ENCODE results near the gene ECI2. TPM values are rescaled to one million over a fixed set of nuclear protein-coding genes. Genes with fewer than 3 reads are reported as not detected.
"Not testable (repeated sequence)": the region's sequence is repeated elsewhere in the genome, so short reads cannot be mapped to it uniquely, and the experiment has no call there.

ECI2 gene
- total RNA-seq, 3 donors from 2014 or later: 12.5 to 14.2 (median 13.2) TPM

DNA sequence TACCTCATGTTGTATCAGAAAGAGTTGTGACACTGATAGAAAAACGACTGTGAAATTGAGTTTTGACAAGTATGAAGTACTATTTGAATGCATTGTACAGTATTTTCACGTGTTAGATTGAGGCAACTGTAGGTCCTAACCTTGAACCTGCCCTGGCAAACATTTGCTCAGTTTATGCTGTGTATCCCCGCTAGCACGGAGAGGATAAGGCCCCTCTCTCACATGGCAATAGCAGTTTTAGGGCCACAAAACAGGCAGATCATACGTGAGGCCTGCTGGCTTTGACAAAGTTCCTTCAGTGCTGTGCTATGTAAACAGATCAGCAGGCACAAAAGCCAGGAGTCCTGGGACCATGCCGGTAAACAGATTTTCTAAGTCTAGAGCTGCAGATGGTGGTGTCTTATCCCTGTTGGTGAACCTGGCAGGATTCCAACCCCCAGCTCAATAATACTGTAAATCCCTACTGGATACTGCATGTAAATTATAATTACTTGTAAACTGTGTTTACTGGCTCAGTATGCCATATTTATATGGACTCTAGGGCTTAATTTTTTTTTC is 32.6 kb downstream of the ECI2 start:
- H3K9me3 Mint-ChIP-seq: no peaks in the 10 kb centered on the region

DNA sequence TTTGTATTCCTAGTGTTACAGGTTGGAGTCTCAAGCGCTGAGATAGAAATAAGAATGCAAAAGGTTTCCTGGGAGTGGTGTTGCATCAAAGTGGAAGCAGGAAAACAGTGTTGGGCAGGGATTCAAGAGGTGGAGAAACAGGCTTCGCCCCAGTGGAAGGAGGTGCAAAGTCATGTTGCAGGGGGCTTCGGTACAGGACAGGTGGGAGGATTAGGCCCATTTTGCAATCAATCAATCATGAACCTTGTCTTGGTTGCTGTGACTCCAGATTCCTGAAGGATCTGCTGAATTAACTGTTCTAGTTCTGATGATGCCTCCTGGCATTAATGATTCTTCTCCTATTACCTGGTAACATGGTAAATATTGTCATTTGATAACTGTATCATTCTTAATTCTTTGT is 34.1 kb downstream of the ECI2 start:
- no peak for DNase-seq
- ATAC-seq: no peak
- Mint-ChIP-seq H3K9me3 (no peaks in the 10 kb centered on the region), H3K4me3 (no peak overlapping the region), H3K27me3 (ENCODE audit: low read depth) (peaks cover 2% of the 10 kb centered on the region), H3K36me3 (ENCODE audit: insufficient read depth) (no peaks in the 10 kb centered on the region), H3K4me1 (ENCODE audit: low read depth) (no peaks in the 10 kb centered on the region)

More for the DNA sequence above, 32.6 kb downstream of the ECI2 start:
- Mint-ChIP-seq H3K27me3 (ENCODE audit: low read depth) (peaks cover 2% of the 10 kb centered on the region), H3K4me1 (ENCODE audit: low read depth) (no peaks in the 10 kb centered on the region), H3K4me3 (no peak overlapping the region), H3K36me3 (ENCODE audit: insufficient read depth) (no peaks in the 10 kb centered on the region)
- no peak for ATAC-seq
- no peak for DNase-seq

DNA sequence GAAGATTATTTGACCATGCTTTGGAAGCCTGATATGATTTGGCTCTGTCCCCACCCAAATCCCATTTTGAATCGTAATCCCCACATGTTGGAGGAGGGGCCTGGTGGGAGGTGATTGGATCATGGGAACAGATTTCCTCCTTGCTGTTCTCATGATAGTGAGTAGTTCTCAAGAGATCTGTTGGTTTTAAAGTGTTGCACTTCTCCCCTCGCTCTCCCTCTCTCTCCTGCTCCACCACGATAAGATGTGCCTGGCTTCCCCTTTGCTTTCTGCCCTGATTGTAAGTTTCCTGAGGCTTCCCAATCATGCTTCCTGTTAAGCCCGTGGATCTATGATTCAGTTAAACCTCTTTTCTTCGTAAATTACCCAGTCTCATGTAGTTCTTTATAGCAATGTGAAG is 34.7 kb downstream of the ECI2 start:
- no peak for DNase-seq
- ATAC-seq: no peak
- H3K36me3 Mint-ChIP-seq (ENCODE audit: insufficient read depth): no peaks in the 10 kb centered on the region
- H3K9me3 Mint-ChIP-seq: no peaks in the 10 kb centered on the region
- no peak overlapping the region for H3K4me3 Mint-ChIP-seq
- H3K27me3 Mint-ChIP-seq (ENCODE audit: low read depth): peaks cover 2% of the 10 kb centered on the region
- no peaks in the 10 kb centered on the region for H3K4me1 Mint-ChIP-seq (ENCODE audit: low read depth)

DNA sequence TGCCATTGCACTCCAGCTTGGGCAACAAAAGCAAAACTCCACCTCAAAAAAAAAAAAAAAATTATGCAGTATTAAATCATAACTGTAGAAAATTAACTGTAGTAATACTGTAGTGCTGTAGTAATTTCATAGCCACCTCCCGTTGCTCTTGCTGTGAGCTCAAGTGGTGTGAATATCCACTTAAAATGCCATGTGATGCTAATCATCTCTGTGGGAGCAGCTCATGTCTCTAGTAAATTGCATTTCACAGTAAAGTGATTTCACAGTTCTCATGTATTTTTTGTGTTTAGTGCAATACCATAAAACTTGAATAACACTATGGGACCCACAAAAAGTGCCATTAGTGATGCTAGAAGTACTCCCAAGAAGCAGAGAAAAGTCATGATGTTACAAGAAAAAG is 42.1 kb downstream of the ECI2 start:
- H3K4me1 Mint-ChIP-seq (ENCODE audit: low read depth): no peaks in the 10 kb centered on the region
- H3K27me3 Mint-ChIP-seq (ENCODE audit: low read depth): no peaks in the 10 kb centered on the region
- ATAC-seq: no peak
- H3K4me3 Mint-ChIP-seq: no peak overlapping the region
- no peaks in the 10 kb centered on the region for H3K36me3 Mint-ChIP-seq (ENCODE audit: insufficient read depth)
- no peaks in the 10 kb centered on the region for H3K9me3 Mint-ChIP-seq
- no peak for DNase-seq

DNA sequence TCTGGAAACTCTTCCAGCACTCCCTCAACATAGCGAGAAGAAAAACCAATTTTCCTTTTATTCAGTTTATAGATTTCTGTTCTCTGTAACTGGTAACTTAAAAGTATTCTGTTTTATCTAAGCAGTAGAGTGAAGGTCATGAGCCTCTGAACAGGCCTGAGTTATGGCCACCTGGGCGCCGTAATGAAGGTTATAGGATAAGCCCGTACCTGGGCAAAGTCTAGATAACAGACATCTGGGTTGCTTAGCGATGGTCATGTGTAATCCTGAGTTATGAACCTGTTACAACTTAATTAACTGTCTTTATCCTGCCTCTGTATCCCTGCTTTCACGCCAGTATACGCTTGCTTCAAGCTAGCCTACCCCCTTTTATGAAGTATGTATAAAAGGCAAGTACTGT is 43.4 kb downstream of the ECI2 start:
- ATAC-seq (no peak), DNase-seq (no peak)
- H3K27me3 Mint-ChIP-seq (ENCODE audit: low read depth): no peaks in the 10 kb centered on the region
- H3K9me3 Mint-ChIP-seq: no peaks in the 10 kb centered on the region
- no peaks in the 10 kb centered on the region for H3K36me3 Mint-ChIP-seq (ENCODE audit: insufficient read depth)
- no peaks in the 10 kb centered on the region for H3K4me1 Mint-ChIP-seq (ENCODE audit: low read depth)
- H3K4me3 Mint-ChIP-seq: no peak overlapping the region

DNA sequence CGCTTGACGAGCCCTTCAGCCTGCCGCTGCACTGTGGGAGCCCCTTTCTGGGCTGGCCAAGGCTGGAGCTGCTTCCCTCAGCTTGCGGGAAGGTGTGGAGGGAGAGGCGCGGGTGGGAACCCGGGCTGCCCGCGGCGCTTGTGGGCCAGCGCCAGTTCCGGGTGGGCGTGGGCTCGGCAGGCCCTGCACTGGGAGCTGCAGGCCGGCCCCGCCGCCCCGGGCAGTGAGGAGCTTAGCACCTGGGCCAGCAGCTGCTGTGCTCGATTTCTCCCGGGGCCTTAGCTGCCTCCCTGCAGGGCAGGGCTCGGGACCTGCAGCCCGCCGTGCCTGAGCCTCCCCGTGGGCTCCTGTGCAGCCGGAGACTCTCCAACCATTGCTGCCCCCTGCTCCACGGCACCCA is 45.3 kb downstream of the ECI2 start:
- not testable (repeated sequence) for H3K4me1 Mint-ChIP-seq (ENCODE audit: low read depth); DNase-seq; H3K4me3 Mint-ChIP-seq; H3K9me3 Mint-ChIP-seq; ATAC-seq; H3K27me3 Mint-ChIP-seq (ENCODE audit: low read depth); H3K36me3 Mint-ChIP-seq (ENCODE audit: insufficient read depth)

DNA sequence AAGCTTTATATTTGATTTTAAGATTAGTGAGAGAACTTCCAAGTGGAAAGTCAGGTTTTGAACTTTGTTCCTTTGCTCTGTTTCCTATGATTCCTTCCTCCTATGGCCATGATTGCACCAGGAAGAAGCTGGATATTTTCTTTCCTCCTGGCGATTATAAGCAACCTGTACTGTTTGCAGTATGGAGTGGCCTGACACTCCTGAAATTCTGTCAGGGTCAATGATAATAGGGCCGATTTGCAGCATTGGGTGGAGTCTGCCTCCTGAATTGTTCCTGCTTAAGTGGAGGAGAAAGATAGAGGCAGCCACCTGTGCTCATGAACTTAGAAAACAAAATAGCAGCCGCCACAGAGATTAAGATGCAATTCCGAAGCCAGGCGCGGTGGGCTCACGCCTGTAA is 46.7 kb downstream of the ECI2 start:
- DNase-seq (no peak), ATAC-seq (no peak)
- no peaks in the 10 kb centered on the region for H3K27me3 Mint-ChIP-seq (ENCODE audit: low read depth)
- no peaks in the 10 kb centered on the region for H3K36me3 Mint-ChIP-seq (ENCODE audit: insufficient read depth)
- H3K9me3 Mint-ChIP-seq: no peaks in the 10 kb centered on the region
- no peaks in the 10 kb centered on the region for H3K4me1 Mint-ChIP-seq (ENCODE audit: low read depth)
- no peak overlapping the region for H3K4me3 Mint-ChIP-seq

DNA sequence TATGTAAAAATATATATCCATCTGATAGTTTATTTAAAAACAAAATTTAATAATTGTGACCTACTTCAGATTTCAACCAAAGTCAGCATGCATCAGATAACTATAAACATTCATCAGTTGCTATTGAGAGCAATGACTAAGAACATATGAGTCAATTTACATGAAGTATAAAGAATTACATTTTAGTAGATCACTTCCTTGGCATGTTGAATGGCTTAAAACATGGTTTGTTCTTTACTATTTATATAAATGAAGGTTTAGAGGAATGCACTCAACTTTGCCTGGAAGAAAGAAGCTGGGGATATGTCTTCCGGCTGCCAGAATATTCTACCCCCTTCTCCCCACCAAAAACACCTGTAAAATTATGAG is 50.1 kb downstream of the ECI2 start:
- DNase-seq (no peak), ATAC-seq (no peak)
- H3K27me3 Mint-ChIP-seq (ENCODE audit: low read depth): no peaks in the 10 kb centered on the region
- no peaks in the 10 kb centered on the region for H3K4me1 Mint-ChIP-seq (ENCODE audit: low read depth)
- H3K36me3 Mint-ChIP-seq (ENCODE audit: insufficient read depth): no peaks in the 10 kb centered on the region
- no peak overlapping the region for H3K4me3 Mint-ChIP-seq
- H3K9me3 Mint-ChIP-seq: no peaks in the 10 kb centered on the region

DNA sequence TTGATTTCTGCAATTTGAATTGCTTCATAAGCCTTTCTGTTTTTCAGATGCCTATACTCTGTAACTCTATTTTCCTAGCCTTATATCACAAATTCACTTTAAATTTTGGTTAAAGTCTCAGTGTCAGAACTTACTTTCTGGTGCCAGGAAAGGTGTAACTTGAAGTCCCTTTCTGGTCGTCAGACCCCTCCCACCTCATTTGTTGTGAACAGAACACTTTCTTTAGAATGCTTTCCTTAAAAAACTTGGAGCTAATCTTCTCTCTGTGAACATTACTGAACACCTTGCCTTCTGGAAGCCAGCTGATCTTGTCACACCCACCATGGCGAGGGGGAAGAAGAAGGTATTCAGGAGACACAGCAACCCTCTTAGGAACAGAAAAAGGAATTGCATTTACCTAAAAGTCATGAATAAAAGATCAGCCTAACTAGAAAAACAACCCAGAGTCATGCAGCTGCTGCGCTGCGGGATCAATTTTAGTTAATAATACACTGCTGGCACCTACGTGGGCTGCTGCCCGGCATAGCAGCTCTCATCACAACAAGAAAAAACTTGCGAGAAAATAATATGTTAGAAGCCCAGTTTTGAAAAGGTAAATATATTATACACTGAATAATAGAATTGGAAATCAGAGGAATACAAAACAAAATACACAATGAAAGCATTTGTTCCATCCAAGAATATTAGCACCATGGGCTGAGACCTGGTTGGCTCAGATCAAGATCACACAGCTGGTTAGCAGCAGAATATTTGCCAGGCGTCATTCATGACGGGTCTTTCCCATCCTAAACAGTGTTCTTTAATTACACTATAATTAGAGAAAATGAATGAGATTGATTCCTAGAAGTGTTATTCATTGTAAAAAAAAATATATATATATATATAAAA is 50.7 kb downstream of the ECI2 start:
- Mint-ChIP-seq H3K36me3 (ENCODE audit: insufficient read depth) (no peaks in the 10 kb centered on the region), H3K9me3 (no peaks in the 10 kb centered on the region), H3K27me3 (ENCODE audit: low read depth) (peaks cover 3% of the 10 kb centered on the region), H3K4me1 (ENCODE audit: low read depth) (no peaks in the 10 kb centered on the region), H3K4me3 (no peak overlapping the region)
- DNase-seq (no peak), ATAC-seq (no peak)

DNA sequence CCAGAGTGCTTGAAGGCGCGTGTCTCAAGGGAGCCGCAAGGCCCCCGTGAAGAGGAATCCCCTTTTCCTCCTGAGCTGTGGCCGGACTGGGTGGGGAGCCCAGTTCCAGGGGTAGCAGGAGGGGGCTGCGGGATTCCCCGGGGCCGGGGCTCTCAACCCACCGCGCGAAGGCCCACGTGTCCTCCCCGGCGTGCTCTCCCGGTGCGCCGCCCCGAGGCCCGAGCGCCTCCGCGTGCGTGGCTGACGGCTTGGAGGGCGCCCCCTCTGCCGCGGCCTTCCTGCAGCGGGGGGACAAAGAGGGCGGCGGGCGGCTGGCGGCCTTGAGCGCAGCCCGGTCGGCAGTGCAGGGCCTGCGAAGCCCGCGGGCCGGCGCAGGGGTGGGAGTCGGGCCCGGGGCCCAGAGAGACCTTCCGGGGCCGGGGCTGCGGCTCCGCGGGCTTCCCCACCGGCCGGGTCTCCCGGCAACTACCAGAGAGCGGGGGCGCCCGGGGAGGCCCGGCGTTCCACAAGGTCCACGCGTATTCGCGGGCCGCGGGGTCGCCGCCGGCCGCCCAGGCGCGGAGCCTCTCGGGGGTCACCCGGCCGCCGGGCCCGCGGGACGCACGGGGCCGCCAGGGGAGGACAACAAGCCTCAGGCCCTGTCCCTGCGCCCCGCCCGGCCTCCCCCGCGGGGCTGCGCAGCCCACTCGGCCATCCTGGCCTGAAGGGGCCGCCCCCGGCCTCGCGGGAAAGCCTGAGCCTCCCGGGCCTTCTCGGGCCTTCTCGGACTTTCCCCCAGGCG is 56.5 kb downstream of the ECI2 start, which contains the start of gene FAM217A:
FAM217A (minus strand) TSS at position 447 of the 781 bp plus-strand sequence. CDS start 1,723 bp downstream, outside the sequence.
- H3K4me1 Mint-ChIP-seq (ENCODE audit: low read depth): no peaks in the 10 kb centered on the region
- ATAC-seq (no peak), DNase-seq (no peak)
- H3K9me3 Mint-ChIP-seq: no peaks in the 10 kb centered on the region
- no peaks in the 10 kb centered on the region for H3K36me3 Mint-ChIP-seq (ENCODE audit: insufficient read depth)
- H3K27me3 Mint-ChIP-seq (ENCODE audit: low read depth): peaks cover 19% of the 10 kb centered on the region
- H3K4me3 Mint-ChIP-seq: no peak within 1 kb of the TSS

DNA sequence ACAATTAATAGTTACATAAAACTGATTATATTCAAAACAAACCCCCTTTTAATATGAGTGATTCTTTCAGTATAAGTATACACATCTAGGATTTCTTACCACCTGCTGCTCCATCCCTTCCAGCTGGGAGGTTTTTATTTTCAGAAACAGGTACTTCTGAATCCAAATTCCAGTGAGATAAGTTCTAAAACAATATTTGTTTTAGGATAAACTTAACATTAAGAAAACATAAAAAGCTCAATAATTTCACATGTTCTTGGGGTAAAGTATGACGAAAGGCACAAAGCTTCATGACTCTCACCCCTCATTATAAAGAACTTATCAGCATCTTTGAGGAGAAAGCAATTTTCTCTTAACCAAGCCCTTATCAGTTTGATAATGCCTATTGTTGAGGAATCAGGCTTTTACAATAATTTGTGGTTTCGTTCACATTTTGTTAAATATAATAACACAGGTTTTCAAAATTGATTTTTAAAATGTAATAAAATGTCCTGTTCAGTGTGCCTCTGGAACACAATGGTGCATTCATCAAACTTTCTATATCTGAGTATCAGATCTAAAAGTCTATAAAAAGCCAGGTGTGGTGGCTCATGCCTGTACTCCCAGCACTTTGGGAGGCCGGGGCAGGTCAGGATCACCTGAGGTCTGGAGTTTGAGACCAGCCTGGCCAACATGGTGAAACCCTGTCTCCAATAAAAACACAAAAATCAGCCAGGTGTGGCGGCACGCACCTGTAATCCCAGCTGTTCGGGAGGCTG is 60.7 kb downstream of the ECI2 start:
- Mint-ChIP-seq H3K27me3 (ENCODE audit: low read depth) (peaks cover 16% of the 10 kb centered on the region), H3K4me1 (ENCODE audit: low read depth) (no peaks in the 10 kb centered on the region), H3K4me3 (no peak overlapping the region), H3K36me3 (ENCODE audit: insufficient read depth) (no peaks in the 10 kb centered on the region), H3K9me3 (no peaks in the 10 kb centered on the region)
- ATAC-seq: no peak
- DNase-seq: no peak

DNA sequence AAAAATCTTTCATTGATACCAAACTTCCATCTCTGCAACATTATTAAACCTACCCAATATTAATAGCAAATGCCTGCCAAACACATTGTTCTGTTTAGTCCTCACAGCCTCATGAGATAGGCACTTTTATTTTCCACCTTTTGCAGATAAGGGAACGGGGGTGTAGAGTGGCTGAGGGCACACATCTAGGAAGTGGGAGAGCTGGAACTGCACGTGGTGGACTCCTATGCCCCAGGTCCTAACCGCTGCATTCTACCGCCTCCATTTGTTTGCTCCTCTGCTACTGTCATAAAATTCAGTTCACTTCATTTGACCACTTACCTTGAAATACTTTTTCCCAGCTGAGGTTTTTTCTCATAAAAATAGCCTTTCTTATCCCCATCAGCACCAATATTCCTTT is 64.0 kb downstream of the ECI2 start:
- H3K36me3 Mint-ChIP-seq (ENCODE audit: insufficient read depth): no peaks in the 10 kb centered on the region
- H3K9me3 Mint-ChIP-seq: no peaks in the 10 kb centered on the region
- no peak overlapping the region for H3K4me3 Mint-ChIP-seq
- no peaks in the 10 kb centered on the region for H3K27me3 Mint-ChIP-seq (ENCODE audit: low read depth)
- no peak for ATAC-seq
- no peak for DNase-seq
- H3K4me1 Mint-ChIP-seq (ENCODE audit: low read depth): no peaks in the 10 kb centered on the region

DNA sequence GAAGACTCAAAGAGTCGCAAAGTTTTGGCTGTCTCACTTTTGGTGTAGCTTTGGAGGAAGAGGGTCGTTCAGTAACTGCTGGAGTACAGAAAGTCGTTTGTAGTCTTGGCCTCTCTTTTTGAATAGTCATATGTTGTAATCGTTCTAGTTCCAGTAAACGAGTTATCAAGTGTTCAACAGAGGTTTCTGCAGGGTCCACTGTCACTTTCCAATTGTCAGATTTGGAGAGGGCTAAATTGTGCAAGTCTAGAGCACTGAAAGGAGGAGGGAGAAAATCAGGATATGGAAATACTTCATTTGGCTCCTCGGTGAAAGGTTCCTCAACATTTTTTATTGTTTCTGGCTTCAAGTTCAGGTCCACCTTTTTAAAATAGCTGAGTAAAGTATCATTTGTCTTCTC is 66.2 kb downstream of the ECI2 start:
- ATAC-seq (no peak), DNase-seq (no peak)
- no peak overlapping the region for H3K4me3 Mint-ChIP-seq
- H3K27me3 Mint-ChIP-seq (ENCODE audit: low read depth): no peaks in the 10 kb centered on the region
- H3K9me3 Mint-ChIP-seq: no peaks in the 10 kb centered on the region
- peaks cover 4% of the 10 kb centered on the region for H3K36me3 Mint-ChIP-seq (ENCODE audit: insufficient read depth)
- H3K4me1 Mint-ChIP-seq (ENCODE audit: low read depth): no peaks in the 10 kb centered on the region

DNA sequence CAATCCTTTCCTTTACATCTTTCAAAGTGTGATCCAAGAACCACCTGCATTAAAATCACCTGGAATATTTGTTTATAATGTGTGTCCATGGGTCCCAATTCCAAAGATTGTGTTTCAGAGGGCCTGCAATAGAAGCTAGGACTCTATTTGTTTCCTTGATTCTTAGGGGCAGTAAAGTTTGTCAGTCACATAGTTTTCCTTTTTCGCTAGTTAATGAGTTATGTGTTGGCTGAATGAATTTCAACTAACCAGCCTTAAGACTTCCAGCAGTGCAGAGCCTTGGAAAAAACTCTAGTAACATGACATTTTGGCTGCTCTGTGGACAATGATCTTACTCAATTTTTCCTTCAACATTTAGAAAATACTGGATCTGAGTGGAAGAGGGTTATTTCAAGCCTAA is 67.7 kb downstream of the ECI2 start:
- ATAC-seq (no peak), DNase-seq (no peak)
- Mint-ChIP-seq H3K27me3 (ENCODE audit: low read depth) (no peaks in the 10 kb centered on the region), H3K4me1 (ENCODE audit: low read depth) (no peaks in the 10 kb centered on the region), H3K4me3 (no peak overlapping the region), H3K36me3 (ENCODE audit: insufficient read depth) (peaks cover 13% of the 10 kb centered on the region), H3K9me3 (no peaks in the 10 kb centered on the region)

All from activated T-cell treated with anti-CD3 and anti-CD28 coated beads, Interleukin-2, amount 50 U/mL, for 4 hours (primary cell).